Naive thymus-derived CD8-positive, alpha-beta T cell (primary cell): ENCODE results near the gene TMA7. TPM values are rescaled to one million over a fixed set of nuclear protein-coding genes. Genes with fewer than 3 reads are reported as not detected.
"Not testable (repeated sequence)": the region's sequence is repeated elsewhere in the genome, so short reads cannot be mapped to it uniquely, and the experiment has no call there.

ENCODE experiments used
- ATAC-seq, 2 donors: fragments of 150-1000 bp; cut with Tn5 transposase in 1 of 2; sonication (Bioruptor Pico), chemical (Tn5 transposase) in 1 of 2; 1 replicate in 1 of 2; 2 replicates in 1 of 2; pipeline ENCODE4 v1.10.0; 2021; ENCODE audit warnings: mild to moderate bottlenecking in 2 of 2, moderate library complexity in 2 of 2
- POLR2A ChIA-PET: fragments of 350-600 bp; sonication (Branson Sonifier 250); formaldehyde crosslinking; loops from one replicate; lab custom pipeline; 2021; ENCODE audit warnings: antibody characterized with exemption; lab: Charles Lee
- DNase-seq, 10 donors: peaks; one replicate each; pipeline versions ENCODE4 v3.0.0 to v3.0.0-alpha.2; 2020 to 2022
- H3K27ac Mint-ChIP-seq, 10 donors: one replicate each; pipeline ENCODE4 v1.8.0; 2020 to 2022; ENCODE audit warnings: mild to moderate bottlenecking in 10 of 10, mixed read lengths in 10 of 10, moderate library complexity in 4 of 10, inconsistent platforms in 1 of 10
- H3K27me3 Mint-ChIP-seq, 5 donors: one replicate each; pipeline ENCODE4 v1.8.0; 2021 to 2022; ENCODE audit warnings: mixed read lengths in 5 of 5
- H3K36me3 Mint-ChIP-seq, 3 donors: one replicate each; pipeline ENCODE4 v1.8.0; 2020 to 2022; ENCODE audit warnings: mixed read lengths in 3 of 3, mild to moderate bottlenecking in 2 of 3, inconsistent platforms in 1 of 3
- H3K4me1 Mint-ChIP-seq, 4 donors: one replicate each; pipeline ENCODE4 v1.8.0; 2021 to 2022; ENCODE audit warnings: mixed read lengths in 4 of 4
- H3K4me3 Mint-ChIP-seq, 10 donors: one replicate each; pipeline ENCODE4 v1.8.0; 2020 to 2022; ENCODE audit warnings: mild to moderate bottlenecking in 10 of 10, mixed read lengths in 10 of 10, moderate library complexity in 6 of 10, inconsistent platforms in 1 of 10
- H3K9me3 Mint-ChIP-seq, 9 donors: one replicate each; pipeline ENCODE4 v1.8.0; 2020 to 2022; ENCODE audit warnings: mixed read lengths in 9 of 9, mild to moderate bottlenecking in 3 of 9, inconsistent platforms in 1 of 9, moderate library complexity in 1 of 9
- polyA plus RNA-seq, 3 donors: library from polyadenylated mRNA; unstranded; fragments of 300-500 nt; fragmentation: Illumina TruSeq; gene quantifications; one replicate each; pipeline ENCODE4 v1.2.3, GENCODE V29; 2021
- total RNA-seq, 8 experiments: library from RNA in 2 of 8; stranded (reverse) in 2 of 8; gene quantifications; one replicate each; pipeline ENCODE4 v1.2.3 and lab custom pipeline; 2021 to 2026

Gene TMA7
- total and polyA plus RNA-seq, 5 experiments from 2014 or later = 274 to 931 (median 714) TPM

GRCh38 chr3:48467473-48468267 lies 27.6 kb downstream of the TMA7 start:
- peaks cover 0 to 22% (median 0%) of the 10 kb centered on the region in 3 donors for H3K36me3 Mint-ChIP-seq
- POLR2A ChIA-PET = interaction anchor here (0.6 to 3.8 kb wide), 11 partner anchors 9 to 168 kb away, joined by 3 to 33 read pairs (median 8); partner anchors contain the start of genes CCDC51, SHISA5, SLC26A6 and TMA7
- no peaks in the 10 kb centered on the region for H3K9me3 Mint-ChIP-seq
- peak overlapping the region; percentile 84 to 93 (median 90) for H3K4me3 Mint-ChIP-seq
- H3K4me1 Mint-ChIP-seq = peaks cover 21 to 69% (median 58%) of the 10 kb centered on the region in 4 donors
- H3K27me3 Mint-ChIP-seq = no peaks in the 10 kb centered on the region
- no peak for DNase-seq
- H3K27ac Mint-ChIP-seq = peak overlapping the region; percentile 79 to 100 (median 96)
- ATAC-seq = no peak

DNA sequence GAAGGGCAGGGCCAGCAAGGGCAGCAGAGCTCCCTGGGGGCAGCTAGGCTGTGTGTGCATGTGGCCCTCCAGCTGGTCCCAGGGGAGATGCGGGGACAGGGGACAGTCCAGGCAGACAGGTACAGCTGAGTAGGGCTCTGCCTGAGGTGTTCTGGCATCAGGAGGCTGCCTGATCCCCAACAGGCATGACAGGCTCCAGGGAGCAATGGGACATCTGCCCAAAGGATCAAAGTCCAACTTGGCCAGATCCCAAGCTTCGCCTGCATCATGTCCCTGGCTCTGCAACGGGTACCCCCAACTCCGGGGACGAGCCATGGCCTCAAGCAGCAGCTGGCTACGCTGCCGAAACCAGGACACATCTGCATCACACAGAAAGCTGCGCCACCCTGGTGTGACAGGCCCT lies 28.3 kb downstream of the TMA7 start:
- no peak for DNase-seq
- Mint-ChIP-seq H3K27ac (peak overlapping the region; percentile 79 to 100 (median 96)), H3K27me3 (no peaks in the 10 kb centered on the region), H3K9me3 (no peaks in the 10 kb centered on the region), H3K4me1 (peaks cover 24 to 75% (median 65%) of the 10 kb centered on the region in 4 donors), H3K4me3 (peak overlapping the region in 9 of 10 donors; percentile 48 to 93 (median 89)), H3K36me3 (peaks cover 0 to 22% (median 0%) of the 10 kb centered on the region in 3 donors)
- POLR2A ChIA-PET = interaction anchor here (1.3 to 3.8 kb wide), 2 partner anchors 10 to 11 kb away, joined by 5 to 33 read pairs; no protein-coding TSS in a partner anchor
- ATAC-seq = no peak

- Mint-ChIP-seq H3K36me3 (peaks cover 0 to 22% (median 0%) of the 10 kb centered on the region in 3 donors), H3K27ac (peak overlapping the region; percentile 75 to 100 (median 93)), H3K9me3 (no peaks in the 10 kb centered on the region), H3K27me3 (no peaks in the 10 kb centered on the region), H3K4me3 (peak overlapping the region; percentile 31 to 91 (median 78)), H3K4me1 (peaks cover 26 to 80% (median 69%) of the 10 kb centered on the region in 4 donors)
- DNase-seq = no peak
- no peak for ATAC-seq
- POLR2A ChIA-PET = interaction anchor here (0.6 to 3.8 kb wide), 9 partner anchors 10 to 234 kb away, joined by 3 to 33 read pairs (median 4); partner anchors contain the start of genes ATRIP, CCDC51 and TMA7
Observed at GRCh38 chr3:48469046-48469915, 29.2 kb downstream of the TMA7 start.

DNA sequence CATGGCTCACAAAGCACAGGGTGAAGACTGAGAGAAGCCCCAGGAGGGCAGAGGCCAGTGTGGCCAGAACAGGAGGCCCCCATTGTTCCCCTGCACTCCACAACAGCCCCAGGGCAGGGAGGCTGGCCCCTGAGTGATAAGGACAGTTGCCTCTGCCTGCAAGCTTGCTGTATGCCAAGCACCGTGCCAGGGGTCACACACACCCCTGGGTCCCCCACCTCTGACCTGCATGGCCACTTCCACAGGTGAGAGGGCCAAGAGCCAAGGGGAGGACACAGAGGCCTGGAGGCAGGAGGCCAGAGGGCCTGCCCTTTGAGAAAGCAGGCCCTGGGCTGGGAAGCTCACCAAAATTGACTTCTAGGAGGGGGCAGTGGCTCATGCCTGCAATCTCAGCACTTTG lies 30.2 kb downstream of the TMA7 start:
- H3K4me1 Mint-ChIP-seq = peaks cover 30 to 86% (median 73%) of the 10 kb centered on the region in 4 donors
- H3K36me3 Mint-ChIP-seq = peaks cover 0 to 22% (median 0%) of the 10 kb centered on the region in 3 donors
- H3K27me3 Mint-ChIP-seq = no peaks in the 10 kb centered on the region
- H3K9me3 Mint-ChIP-seq = no peaks in the 10 kb centered on the region
- peak overlapping the region; percentile 16 to 91 (median 78) for H3K4me3 Mint-ChIP-seq
- POLR2A ChIA-PET = interaction anchor here (0.7 to 1.7 kb wide), 5 partner anchors 24 to 36 kb away, joined by 3 to 5 read pairs (median 4); partner anchors contain the start of genes ATRIP, CCDC51 and TMA7
- peak overlapping the region; percentile 79 to 100 (median 92) for H3K27ac Mint-ChIP-seq
- ATAC-seq = no peak
- DNase-seq = no peak

DNA sequence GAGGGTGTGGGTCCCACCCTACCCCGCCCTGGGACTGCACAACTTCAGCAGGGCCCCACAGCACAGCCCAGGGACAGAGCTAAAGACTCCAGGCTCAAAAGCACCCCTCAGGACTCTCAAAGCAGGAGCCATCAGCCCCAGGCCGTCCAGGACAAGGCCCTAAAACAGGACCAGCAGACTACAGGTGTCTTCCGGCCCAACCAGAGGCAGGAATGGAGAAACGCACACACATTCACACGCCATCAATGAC lies 32.5 kb downstream of the TMA7 start:
- POLR2A ChIA-PET = interaction anchor here (0.6 to 4.8 kb wide), 12 partner anchors 8 to 1868 kb away, joined by 3 to 49 read pairs (median 6); partner anchors contain the start of genes ATRIP, CCDC51, PFKFB4 and RASSF1
- peak in 1 of 2 donors; percentile 37 for ATAC-seq

DNA sequence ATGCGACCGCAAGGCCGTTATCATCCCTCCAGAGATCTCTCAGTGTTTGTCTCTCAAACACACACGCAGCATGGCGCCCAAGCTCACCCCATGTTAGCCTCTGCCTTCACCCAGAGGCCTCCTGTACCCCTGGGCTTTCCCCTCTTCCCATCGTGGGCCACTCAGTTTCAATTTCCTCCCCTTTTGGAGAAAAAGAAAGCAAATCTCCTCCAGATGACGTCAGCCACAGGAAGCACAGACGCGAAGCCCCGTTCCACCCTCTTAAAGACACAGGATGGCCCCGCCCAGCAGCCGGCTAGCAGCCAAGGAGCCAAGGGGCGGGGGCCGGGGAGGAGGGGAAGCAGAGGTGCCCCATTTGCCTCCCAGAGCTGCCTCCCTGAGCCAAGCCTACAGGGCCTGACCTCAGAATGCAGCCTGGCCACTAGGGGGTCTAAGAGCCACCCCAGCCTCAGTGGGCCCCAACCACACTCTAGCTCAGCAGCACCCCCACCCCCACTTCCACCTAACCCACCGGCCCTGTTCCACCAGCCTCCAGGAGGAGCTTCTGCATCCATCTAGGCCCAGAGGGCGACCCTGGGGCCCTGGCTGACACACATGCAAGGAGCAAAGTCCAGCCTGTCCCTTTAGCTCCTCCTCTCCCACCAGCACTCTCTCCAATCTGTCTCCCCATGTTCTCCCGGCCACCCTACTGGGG lies 33.0 kb downstream of the TMA7 start:
- peak overlapping the region; percentile 84 to 100 (median 94) for H3K4me3 Mint-ChIP-seq
- POLR2A ChIA-PET = interaction anchor here (0.6 to 4.8 kb wide), 15 partner anchors 9 to 1868 kb away, joined by 3 to 49 read pairs (median 6); partner anchors contain the start of genes ATRIP, CCDC51, PFKFB4 and RASSF1
- DNase-seq (peak; percentile 87 to 97 (median 94)), ATAC-seq (peak; percentile 86 to 93)
- H3K9me3 Mint-ChIP-seq = no peaks in the 10 kb centered on the region
- H3K27me3 Mint-ChIP-seq = no peaks in the 10 kb centered on the region
- H3K36me3 Mint-ChIP-seq = peaks cover 0 to 15% (median 0%) of the 10 kb centered on the region in 3 donors
- H3K4me1 Mint-ChIP-seq = peaks cover 26 to 76% (median 61%) of the 10 kb centered on the region in 4 donors
- H3K27ac Mint-ChIP-seq = peak overlapping the region; percentile 95 to 100 (median 98)

More for the DNA sequence above, 32.5 kb downstream of the TMA7 start:
- H3K27me3 Mint-ChIP-seq = no peaks in the 10 kb centered on the region
- peaks cover 27 to 76% (median 61%) of the 10 kb centered on the region in 4 donors for H3K4me1 Mint-ChIP-seq
- peaks cover 0 to 20% (median 0%) of the 10 kb centered on the region in 3 donors for H3K36me3 Mint-ChIP-seq
- peak overlapping the region; percentile 95 to 100 (median 98) for H3K27ac Mint-ChIP-seq
- peak overlapping the region; percentile 84 to 100 (median 94) for H3K4me3 Mint-ChIP-seq
- no peak for DNase-seq
- H3K9me3 Mint-ChIP-seq = no peaks in the 10 kb centered on the region

DNA sequence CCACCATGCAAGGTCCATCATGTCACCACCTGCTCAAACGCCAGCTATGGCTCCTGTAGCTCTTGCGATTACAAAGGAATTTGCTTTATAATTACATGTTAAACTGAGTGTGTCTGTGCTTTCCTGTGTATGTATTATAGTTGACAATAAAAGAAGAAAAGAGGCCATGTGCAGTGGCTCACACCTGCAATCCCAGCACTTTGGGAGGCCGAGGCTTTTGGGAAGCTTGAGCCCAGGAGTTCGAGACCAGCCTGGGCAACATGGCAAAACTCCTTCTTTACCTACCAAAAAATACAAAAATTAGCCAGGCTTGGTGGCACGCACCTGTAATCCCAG lies 33.5 kb downstream of the TMA7 start:
- no peak for ATAC-seq
- peak overlapping the region; percentile 84 to 100 (median 94) for H3K4me3 Mint-ChIP-seq
- peaks cover 28 to 76% (median 61%) of the 10 kb centered on the region in 4 donors for H3K4me1 Mint-ChIP-seq
- no peaks in the 10 kb centered on the region for H3K9me3 Mint-ChIP-seq
- no peaks in the 10 kb centered on the region for H3K27me3 Mint-ChIP-seq
- H3K36me3 Mint-ChIP-seq = peaks cover 0 to 11% (median 0%) of the 10 kb centered on the region in 3 donors
- peak overlapping the region; percentile 95 to 100 (median 98) for H3K27ac Mint-ChIP-seq
- POLR2A ChIA-PET = interaction anchor here (0.6 to 4.8 kb wide), 9 partner anchors 20 to 443 kb away, joined by 3 to 49 read pairs (median 8); partner anchors contain the start of genes ATRIP, CCDC51, PFKFB4 and SHISA5
- no peak for DNase-seq

- H3K27me3 Mint-ChIP-seq, DNase-seq, H3K9me3 Mint-ChIP-seq, ATAC-seq, H3K36me3 Mint-ChIP-seq, H3K4me3 Mint-ChIP-seq: not testable (repeated sequence)
- peaks cover 30 to 76% (median 61%) of the 10 kb centered on the region in 4 donors for H3K4me1 Mint-ChIP-seq
- POLR2A ChIA-PET = interaction anchor here (0.6 to 4.8 kb wide), 9 partner anchors 8 to 442 kb away, joined by 3 to 49 read pairs (median 6); partner anchors contain the start of genes ATRIP, CCDC51, SHISA5 and TMA7
- H3K27ac Mint-ChIP-seq = peak overlapping the region in 5 of 10 donors; percentile 95 to 99 (median 98)
Observed at GRCh38 chr3:48474031-48474430, 34.0 kb downstream of the TMA7 start.

- H3K4me3 Mint-ChIP-seq = peak overlapping the region in 4 of 10 donors; percentile 1 to 34 (median 14)
- peaks cover 0 to 3% (median 0%) of the 10 kb centered on the region in 3 donors for H3K36me3 Mint-ChIP-seq
Observed at GRCh38 chr3:48474619-48475018, 34.6 kb downstream of the TMA7 start.

DNA sequence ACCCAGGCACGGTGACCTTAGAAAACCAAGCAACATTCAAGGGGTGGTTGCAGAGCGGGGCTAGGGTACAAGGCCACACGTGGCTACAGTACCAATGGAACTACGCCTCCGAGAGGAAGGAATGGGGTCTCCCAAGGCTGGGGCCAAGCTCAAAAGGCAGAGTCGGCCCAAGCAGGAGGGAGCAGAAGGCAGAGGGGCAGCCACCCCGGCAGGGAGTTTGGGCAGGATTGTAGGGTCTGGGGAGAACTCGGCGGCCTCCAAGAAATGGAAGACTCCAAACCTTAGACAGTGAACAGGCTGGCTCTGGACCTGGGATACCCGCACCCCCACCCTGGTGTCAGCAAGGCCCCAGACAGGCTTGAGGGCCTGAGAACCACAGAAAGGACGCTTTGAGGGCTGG lies 35.1 kb downstream of the TMA7 start:
- Mint-ChIP-seq H3K4me3 (no peak overlapping the region), H3K36me3 (no peaks in the 10 kb centered on the region), H3K4me1 (peaks cover 26 to 73% (median 59%) of the 10 kb centered on the region in 4 donors), H3K27ac (peak overlapping the region in 9 of 10 donors; percentile 3 to 91 (median 79)), H3K9me3 (no peaks in the 10 kb centered on the region), H3K27me3 (no peaks in the 10 kb centered on the region)
- ATAC-seq = no peak
- POLR2A ChIA-PET = interaction anchor here (0.5 to 4.8 kb wide), 4 partner anchors 14 to 69 kb away, joined by 3 to 49 read pairs (median 21); partner anchors contain the start of genes CCDC51, SHISA5 and TMA7
- no peak for DNase-seq

More at GRCh38 chr3:48474619-48475018, 34.6 kb downstream of the TMA7 start:
- ATAC-seq = no peak
- Mint-ChIP-seq H3K4me1 (peaks cover 27 to 75% (median 61%) of the 10 kb centered on the region in 4 donors), H3K27me3 (no peaks in the 10 kb centered on the region), H3K27ac (peak overlapping the region; percentile 14 to 87 (median 78)), H3K9me3 (no peaks in the 10 kb centered on the region)
- no peak for DNase-seq
- POLR2A ChIA-PET = interaction anchor here (0.5 to 4.8 kb wide), 3 partner anchors 32 to 70 kb away, joined by 3 to 49 read pairs (median 37); partner anchors contain the start of genes CCDC51, SHISA5 and TMA7
